Uterus (tissue), 4 donors: ENCODE measurements around the gene TMEM184B. TPM values are rescaled to one million over a fixed set of nuclear protein-coding genes. Genes with fewer than 3 reads are reported as not detected.

ENCODE experiments used
- DNase-seq, 2 donors: peaks; one replicate each; pipeline ENCODE4 v3.0.0-alpha.2; 2019 to 2020
- H3K27ac ChIP-seq, 2 donors: fragments of 200-600 bp; sonication (generic); 1 replicate in 1 of 2; 2 replicates in 1 of 2; pipeline ENCODE4 v1.5.1; 2016 to 2018
- H3K27me3 ChIP-seq, 2 donors: fragments of 200-600 bp; sonication (generic); one replicate each; pipeline ENCODE4 v1.5.1; 2018 to 2019; ENCODE audit warnings: control low read depth in 1 of 2
- H3K36me3 ChIP-seq, 2 donors: fragments of 200-600 bp; sonication (generic); one replicate each; pipeline ENCODE4 v1.5.1; 2019; ENCODE audit warnings: control low read depth in 1 of 2
- H3K4me1 ChIP-seq, 2 donors: fragments of 200-600 bp; sonication (generic); one replicate each; pipeline ENCODE4 v1.5.1; 2018 to 2019; ENCODE audit warnings: control low read depth in 1 of 2
- H3K4me3 ChIP-seq, 2 donors: fragments of 200-600 bp; sonication (generic); 1 replicate in 1 of 2; 2 replicates in 1 of 2; pipeline ENCODE4 v1.5.1; 2018 to 2019; ENCODE audit warnings: mild to moderate bottlenecking in 1 of 2
- H3K9me3 ChIP-seq, 2 donors: fragments of 200-600 bp; sonication (generic); one replicate each; pipeline ENCODE4 v1.5.1; 2019; ENCODE audit warnings: control low read depth in 1 of 2
- POLR2A ChIP-seq, 2 donors: fragments of 450-650 bp; IDR thresholded peaks; one replicate each; pipeline ENCODE4 v1.6.1; 2016; ENCODE audit warnings: antibody characterized with exemption in 2 of 2, mild to moderate bottlenecking in 1 of 2, moderate library complexity in 1 of 2
- intact Hi-C: fragments of 100-400 bp; cut with DNase I; formaldehyde crosslinking; loops from one replicate; pipeline ENCODE4 v1.15.1; 2023; ENCODE audit warnings: low total_unique reads
- total RNA-seq, 4 donors: library from RNA; depleted of rRNA in 3 of 4; stranded (reverse); fragments of >200 nt in 3 of 4; gene quantifications; one replicate each; pipeline versions ENCODE4 v1.1.0 to v1.2.4, GENCODE V29; 2014 to 2023
- TF ChIP-seq, protein P1 (sequence below), 4 experiments: fragments of 200-600 bp in 2 of 4; fragments of 450-650 bp in 2 of 4; sonication (generic) in 2 of 4; IDR thresholded peaks; one replicate each; pipeline ENCODE4 v1.5.1; 2016 to 2019; ENCODE audit warnings: antibody characterized with exemption in 4 of 4, mild to moderate bottlenecking in 2 of 4, moderate library complexity in 1 of 4
- donor health status: DM: yes; HTN: yes; CAD: no.

TMEM184B gene
- total RNA-seq, 4 donors from 2014 or later, result 31.7 to 70.4 (median 50.7) TPM

GRCh38 chr22:38309614-38310517, 37.1 kb upstream of the TMEM184B start:
- no peaks in the 10 kb centered on the region for H3K9me3 ChIP-seq
- H3K27ac ChIP-seq, result peak overlapping the region; percentile 66 to 98
- intact Hi-C loops, result no loop called here
- no peaks in the 10 kb centered on the region for H3K27me3 ChIP-seq
- peaks cover 11 to 32% of the 10 kb centered on the region in 2 donors for H3K4me1 ChIP-seq
- peak in 1 of 2 donors; percentile 37 for DNase-seq
- TF ChIP-seq POLR2A (IDR thresholded peaks at IDR 0.05), result no peak
- TF ChIP-seq, protein P1, sequence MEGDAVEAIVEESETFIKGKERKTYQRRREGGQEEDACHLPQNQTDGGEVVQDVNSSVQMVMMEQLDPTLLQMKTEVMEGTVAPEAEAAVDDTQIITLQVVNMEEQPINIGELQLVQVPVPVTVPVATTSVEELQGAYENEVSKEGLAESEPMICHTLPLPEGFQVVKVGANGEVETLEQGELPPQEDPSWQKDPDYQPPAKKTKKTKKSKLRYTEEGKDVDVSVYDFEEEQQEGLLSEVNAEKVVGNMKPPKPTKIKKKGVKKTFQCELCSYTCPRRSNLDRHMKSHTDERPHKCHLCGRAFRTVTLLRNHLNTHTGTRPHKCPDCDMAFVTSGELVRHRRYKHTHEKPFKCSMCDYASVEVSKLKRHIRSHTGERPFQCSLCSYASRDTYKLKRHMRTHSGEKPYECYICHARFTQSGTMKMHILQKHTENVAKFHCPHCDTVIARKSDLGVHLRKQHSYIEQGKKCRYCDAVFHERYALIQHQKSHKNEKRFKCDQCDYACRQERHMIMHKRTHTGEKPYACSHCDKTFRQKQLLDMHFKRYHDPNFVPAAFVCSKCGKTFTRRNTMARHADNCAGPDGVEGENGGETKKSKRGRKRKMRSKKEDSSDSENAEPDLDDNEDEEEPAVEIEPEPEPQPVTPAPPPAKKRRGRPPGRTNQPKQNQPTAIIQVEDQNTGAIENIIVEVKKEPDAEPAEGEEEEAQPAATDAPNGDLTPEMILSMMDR (IDR thresholded peaks at IDR 0.05), result no peak
- no peaks in the 10 kb centered on the region for H3K36me3 ChIP-seq
- H3K4me3 ChIP-seq, result no peak overlapping the region

DNA sequence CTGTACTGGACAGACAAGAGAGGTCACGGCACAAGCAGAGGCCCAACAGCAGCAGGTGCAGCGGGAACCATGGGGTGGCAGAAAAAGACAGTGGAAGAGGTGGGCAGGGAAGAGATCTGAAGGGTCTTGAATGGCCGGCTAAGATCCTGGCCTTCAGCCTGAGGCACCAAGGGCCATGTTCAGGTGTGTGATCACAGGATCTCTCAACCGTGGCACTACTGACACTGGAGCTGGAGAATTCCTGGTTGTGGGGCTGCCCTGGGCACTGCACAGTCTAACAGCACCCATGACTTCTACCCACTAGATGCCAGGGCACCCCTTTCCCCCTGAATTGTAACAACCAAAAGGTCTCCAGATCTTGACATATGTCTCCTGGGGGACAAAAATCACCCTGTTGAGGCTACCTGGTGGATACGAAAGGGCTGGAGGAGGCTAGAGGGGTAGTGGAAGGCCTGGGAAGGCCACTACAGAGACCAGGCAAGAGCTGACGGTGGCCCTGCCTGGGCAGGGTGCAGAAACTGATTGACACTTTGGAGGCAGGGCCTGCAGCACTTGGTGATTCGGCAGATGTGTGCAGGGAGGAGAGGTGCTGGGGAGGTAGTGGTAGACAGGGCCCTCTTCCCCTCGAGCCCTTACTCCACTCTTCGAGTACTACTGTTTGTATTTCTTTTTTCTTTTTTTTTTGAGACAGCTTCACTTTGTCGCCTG, 36.1 kb upstream of the TMEM184B start:
- TF ChIP-seq, protein P1 (IDR thresholded peaks at IDR 0.05), result no peak
- TF ChIP-seq POLR2A (IDR thresholded peaks at IDR 0.05), result no peak
- no peaks in the 10 kb centered on the region for H3K36me3 ChIP-seq
- H3K27ac ChIP-seq, result peak overlapping the region; percentile 26 to 98
- intact Hi-C loops, result no loop called here
- no peak overlapping the region for H3K4me3 ChIP-seq
- H3K27me3 ChIP-seq, result no peaks in the 10 kb centered on the region
- DNase-seq, result no peak
- H3K4me1 ChIP-seq, result peaks cover 16 to 36% of the 10 kb centered on the region in 2 donors
- H3K9me3 ChIP-seq, result no peaks in the 10 kb centered on the region

DNA sequence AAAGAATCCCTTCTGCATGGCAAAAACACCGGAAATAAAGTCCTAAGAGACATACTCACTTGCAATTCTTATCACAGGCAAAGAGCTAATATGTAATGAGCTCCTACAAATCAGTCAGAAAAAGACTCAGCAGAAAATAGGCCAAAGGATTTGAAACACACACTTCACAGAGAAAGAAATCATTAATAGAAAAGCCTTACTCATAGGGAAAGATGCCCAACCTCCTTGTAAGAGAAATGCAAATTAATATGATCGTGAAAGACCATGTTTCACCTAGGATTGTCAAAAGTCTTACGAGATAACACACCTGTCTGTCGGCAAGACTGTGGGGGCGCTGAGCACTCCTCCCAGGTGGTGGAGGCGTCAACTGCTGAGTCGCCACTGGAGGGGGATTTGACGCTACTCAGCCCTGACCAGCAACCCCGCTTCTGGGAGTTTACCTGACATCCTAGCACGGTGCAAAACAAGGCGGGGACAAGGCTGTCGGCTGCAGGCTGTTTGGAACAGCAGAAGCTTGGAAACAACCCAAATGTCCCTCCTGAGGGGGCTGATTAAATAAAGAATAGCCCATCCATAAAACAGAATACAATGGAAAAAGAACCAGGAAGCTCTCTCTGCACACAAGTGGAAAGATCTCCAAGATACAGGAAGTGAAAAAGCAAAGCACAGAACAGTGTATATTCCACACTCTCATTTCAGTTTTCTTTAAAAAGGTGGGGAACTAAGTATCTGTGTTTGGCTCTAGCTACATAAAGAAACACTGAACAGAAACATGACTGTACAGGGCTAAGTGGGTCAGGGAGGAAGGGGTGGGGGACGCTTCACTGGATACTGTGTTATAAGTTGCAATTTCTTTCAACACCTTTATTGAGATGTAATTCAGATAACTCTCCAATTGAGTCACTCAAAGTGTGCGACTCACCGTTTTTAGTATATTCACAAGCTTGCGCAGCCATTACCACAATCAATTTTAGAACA, 33.0 kb upstream of the TMEM184B start:
- intact Hi-C loops, result no loop called here
- DNase-seq, result no peak
- Histone ChIP-seq H3K4me3 (no peak overlapping the region), H3K4me1 (peaks cover 21 to 37% of the 10 kb centered on the region in 2 donors), H3K27ac (peak overlapping the region; percentile 70 to 72), H3K9me3 (no peaks in the 10 kb centered on the region), H3K36me3 (no peaks in the 10 kb centered on the region), H3K27me3 (no peaks in the 10 kb centered on the region)
- TF ChIP-seq, protein P1 (IDR thresholded peaks at IDR 0.05), result peak in 1 of 4 experiments; percentile 20
- TF ChIP-seq POLR2A (IDR thresholded peaks at IDR 0.05), result no peak

GRCh38 chr22:38304526-38304925, 31.7 kb upstream of the TMEM184B start:
- TF ChIP-seq POLR2A (IDR thresholded peaks at IDR 0.05), result no peak
- TF ChIP-seq, protein P1 (IDR thresholded peaks at IDR 0.05), result peak in 2 of 4 experiments; percentile 25 to 26
- no peak overlapping the region for H3K4me3 ChIP-seq
- no peaks in the 10 kb centered on the region for H3K27me3 ChIP-seq
- peak overlapping the region; percentile 67 to 70 for H3K27ac ChIP-seq
- peaks cover 19 to 26% of the 10 kb centered on the region in 2 donors for H3K4me1 ChIP-seq
- H3K36me3 ChIP-seq, result no peaks in the 10 kb centered on the region
- no peaks in the 10 kb centered on the region for H3K9me3 ChIP-seq
- intact Hi-C loops, result no loop called here
- DNase-seq, result no peak
